Upper lobe of left lung (tissue), 6 donors: ENCODE measurements around the gene TEFM. TPM values are rescaled to one million over a fixed set of nuclear protein-coding genes. Genes with fewer than 3 reads are reported as not detected.

Experiments used
- ATAC-seq, 2 donors: fragments of 200-7000 bp; cut with Tn5 transposase; one replicate each; pipeline ENCODE4 v1.9.1; 2022; ENCODE audit warnings: mild to moderate bottlenecking in 2 of 2, moderate library complexity in 2 of 2; ENCODE audit not compliant: low FRiP score in 2 of 2
- DNase-seq, 2 donors: peaks; one replicate each; pipeline ENCODE4 v3.0.0-alpha.2; 2019 to 2020
- H3K27ac ChIP-seq, 4 donors: fragments of 200-600 bp; sonication (generic); one replicate each; pipeline ENCODE4 v1.5.1; 2016 to 2019
- H3K27me3 ChIP-seq, 4 donors: fragments of 200-600 bp; sonication (generic); one replicate each; pipeline ENCODE4 v1.5.1; 2017 to 2019
- H3K36me3 ChIP-seq, 4 donors: fragments of 200-600 bp; sonication (generic); one replicate each; pipeline ENCODE4 v1.5.1; 2016 to 2019
- H3K4me1 ChIP-seq, 4 donors: fragments of 200-600 bp; sonication (generic); one replicate each; pipeline ENCODE4 v1.5.1; 2018 to 2019
- H3K4me3 ChIP-seq, 4 donors: fragments of 200-600 bp; sonication (generic); one replicate each; pipeline ENCODE4 v1.5.1; 2017 to 2019; ENCODE audit warnings: mild to moderate bottlenecking in 2 of 4, moderate library complexity in 1 of 4
- H3K9me3 ChIP-seq, 4 donors: fragments of 200-600 bp; sonication (generic); one replicate each; pipeline ENCODE4 v1.5.1; 2018 to 2019
- EP300 ChIP-seq, 4 donors: sonication (generic); formaldehyde crosslinking; IDR thresholded peaks; one replicate each; pipeline ENCODE4 v1.5.1; 2017; ENCODE audit warnings: antibody characterized with exemption in 4 of 4, control low read depth in 2 of 4
- POLR2A ChIP-seq, 4 donors: fragments of 450-650 bp; IDR thresholded peaks; one replicate each; pipeline ENCODE4 v1.5.1; 2016 to 2017; ENCODE audit warnings: antibody characterized with exemption in 4 of 4, mild to moderate bottlenecking in 2 of 4
- POLR2AphosphoS5 ChIP-seq, 2 donors: sonication (generic); formaldehyde crosslinking; IDR thresholded peaks; one replicate each; pipeline ENCODE4 v1.5.1; 2017; ENCODE audit warnings: antibody characterized with exemption in 2 of 2
- WGBS, 2 donors: methylation state at CpG; one replicate each; pipeline ENCODE4 v1.1.5; 2017 to 2018; 5-methylcytosine and 5-hydroxymethylcytosine counted together
- total RNA-seq, 6 donors: library from RNA; depleted of rRNA in 4 of 6; stranded (reverse); fragments of >200 nt in 4 of 6; gene quantifications; one replicate each; pipeline versions ENCODE4 v1.1.0 to v1.2.1, GENCODE V29; 2016 to 2021
- TF ChIP-seq, protein P1 (sequence below), 6 experiments: fragments of 450-650 bp in 4 of 6; fragments of 200-600 bp in 2 of 6; sonication (generic) in 2 of 6; IDR thresholded peaks; one replicate each; pipeline ENCODE4 v1.5.1; 2016 to 2019; ENCODE audit warnings: antibody characterized with exemption in 6 of 6
- donor health status: DM: no; HTN: no; CAD: no; lungs with moderate emphysema.
- donor health status: DM: no; HTN: yes; CAD: no; lungs with severe emphysema.

TEFM gene, protein sequence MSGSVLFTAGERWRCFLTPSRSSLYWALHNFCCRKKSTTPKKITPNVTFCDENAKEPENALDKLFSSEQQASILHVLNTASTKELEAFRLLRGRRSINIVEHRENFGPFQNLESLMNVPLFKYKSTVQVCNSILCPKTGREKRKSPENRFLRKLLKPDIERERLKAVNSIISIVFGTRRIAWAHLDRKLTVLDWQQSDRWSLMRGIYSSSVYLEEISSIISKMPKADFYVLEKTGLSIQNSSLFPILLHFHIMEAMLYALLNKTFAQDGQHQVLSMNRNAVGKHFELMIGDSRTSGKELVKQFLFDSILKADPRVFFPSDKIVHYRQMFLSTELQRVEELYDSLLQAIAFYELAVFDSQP
- 10 to 100 TPM in 3 of 6 donors, 1 to 10 TPM in 3; 3.4 to 77.5 (median 9.2) TPM for total RNA-seq

DNA sequence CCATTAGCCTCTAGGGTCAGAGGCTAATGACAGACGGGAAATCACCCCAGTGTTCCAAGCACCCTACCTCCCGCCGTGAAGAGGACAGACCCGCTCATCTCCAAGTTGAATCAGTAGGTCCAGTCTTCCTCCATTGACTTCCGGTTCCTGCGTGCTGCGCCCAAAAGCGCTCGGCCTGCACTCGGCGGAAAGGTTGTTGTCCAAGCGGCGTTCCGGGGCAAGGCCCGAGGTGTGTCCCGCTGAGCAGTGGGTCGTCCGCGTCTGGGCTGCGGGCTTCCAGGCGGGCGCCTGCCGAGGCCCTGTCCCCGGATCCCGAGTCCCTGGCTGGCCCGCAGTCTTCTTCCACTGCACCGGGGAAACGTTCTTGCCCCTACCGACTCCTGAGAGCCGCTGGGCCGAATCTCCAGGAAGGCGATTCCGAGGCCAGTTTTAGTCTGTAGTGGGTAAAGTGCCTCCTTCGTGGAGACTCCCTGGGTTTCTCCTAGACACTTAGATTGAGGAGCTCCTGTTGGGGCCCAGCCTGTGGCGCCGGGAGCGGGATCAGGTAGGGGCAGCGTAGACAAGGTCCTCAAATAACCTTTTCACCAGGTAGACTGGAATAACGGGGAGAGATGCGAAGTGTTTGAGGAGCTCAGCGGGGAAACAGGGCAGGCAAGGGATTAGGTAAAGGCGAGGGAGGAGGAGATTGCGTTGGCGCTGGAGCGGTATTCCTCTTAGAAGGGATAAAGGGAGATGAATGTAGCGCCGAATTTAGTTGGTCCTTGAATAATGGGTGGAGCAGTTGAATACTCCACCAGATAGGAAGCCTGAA is at the start of gene TEFM:
Gene TEFM (minus strand): TSS at position 138 of the 811 bp plus-strand sequence. CDS start 40 bp downstream, at position 98.
- Histone ChIP-seq H3K9me3 (no peaks in the 10 kb centered on the region), H3K4me3 (peak within 1 kb of the TSS; percentile 63 to 89 (median 76)), H3K36me3 (peaks cover 0 to 16% (median under 1%) of the 10 kb centered on the region in 4 donors), H3K4me1 (peaks cover 11 to 25% (median 21%) of the 10 kb centered on the region in 4 donors), H3K27me3 (no peaks in the 10 kb centered on the region), H3K27ac (peak within 1 kb of the TSS; percentile 91 to 95 (median 94))
- 1 to 2% methylated on average over 23 to 37 of the region's 47 CpGs for WGBS, 2 donors
- TF ChIP-seq EP300 (IDR thresholded peaks at IDR 0.05) (no peak), POLR2AphosphoS5 (IDR thresholded peaks at IDR 0.05) (peak; percentile 84 to 87), POLR2A (IDR thresholded peaks at IDR 0.05) (peak in 2 of 4 donors; percentile 73 to 84)
- TF ChIP-seq, protein P1, sequence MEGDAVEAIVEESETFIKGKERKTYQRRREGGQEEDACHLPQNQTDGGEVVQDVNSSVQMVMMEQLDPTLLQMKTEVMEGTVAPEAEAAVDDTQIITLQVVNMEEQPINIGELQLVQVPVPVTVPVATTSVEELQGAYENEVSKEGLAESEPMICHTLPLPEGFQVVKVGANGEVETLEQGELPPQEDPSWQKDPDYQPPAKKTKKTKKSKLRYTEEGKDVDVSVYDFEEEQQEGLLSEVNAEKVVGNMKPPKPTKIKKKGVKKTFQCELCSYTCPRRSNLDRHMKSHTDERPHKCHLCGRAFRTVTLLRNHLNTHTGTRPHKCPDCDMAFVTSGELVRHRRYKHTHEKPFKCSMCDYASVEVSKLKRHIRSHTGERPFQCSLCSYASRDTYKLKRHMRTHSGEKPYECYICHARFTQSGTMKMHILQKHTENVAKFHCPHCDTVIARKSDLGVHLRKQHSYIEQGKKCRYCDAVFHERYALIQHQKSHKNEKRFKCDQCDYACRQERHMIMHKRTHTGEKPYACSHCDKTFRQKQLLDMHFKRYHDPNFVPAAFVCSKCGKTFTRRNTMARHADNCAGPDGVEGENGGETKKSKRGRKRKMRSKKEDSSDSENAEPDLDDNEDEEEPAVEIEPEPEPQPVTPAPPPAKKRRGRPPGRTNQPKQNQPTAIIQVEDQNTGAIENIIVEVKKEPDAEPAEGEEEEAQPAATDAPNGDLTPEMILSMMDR (IDR thresholded peaks at IDR 0.05), result peak in 2 of 6 experiments; percentile 11 to 25
- ATAC-seq (peak; percentile 98 to 99), DNase-seq (peak; percentile 92 to 94)

DNA sequence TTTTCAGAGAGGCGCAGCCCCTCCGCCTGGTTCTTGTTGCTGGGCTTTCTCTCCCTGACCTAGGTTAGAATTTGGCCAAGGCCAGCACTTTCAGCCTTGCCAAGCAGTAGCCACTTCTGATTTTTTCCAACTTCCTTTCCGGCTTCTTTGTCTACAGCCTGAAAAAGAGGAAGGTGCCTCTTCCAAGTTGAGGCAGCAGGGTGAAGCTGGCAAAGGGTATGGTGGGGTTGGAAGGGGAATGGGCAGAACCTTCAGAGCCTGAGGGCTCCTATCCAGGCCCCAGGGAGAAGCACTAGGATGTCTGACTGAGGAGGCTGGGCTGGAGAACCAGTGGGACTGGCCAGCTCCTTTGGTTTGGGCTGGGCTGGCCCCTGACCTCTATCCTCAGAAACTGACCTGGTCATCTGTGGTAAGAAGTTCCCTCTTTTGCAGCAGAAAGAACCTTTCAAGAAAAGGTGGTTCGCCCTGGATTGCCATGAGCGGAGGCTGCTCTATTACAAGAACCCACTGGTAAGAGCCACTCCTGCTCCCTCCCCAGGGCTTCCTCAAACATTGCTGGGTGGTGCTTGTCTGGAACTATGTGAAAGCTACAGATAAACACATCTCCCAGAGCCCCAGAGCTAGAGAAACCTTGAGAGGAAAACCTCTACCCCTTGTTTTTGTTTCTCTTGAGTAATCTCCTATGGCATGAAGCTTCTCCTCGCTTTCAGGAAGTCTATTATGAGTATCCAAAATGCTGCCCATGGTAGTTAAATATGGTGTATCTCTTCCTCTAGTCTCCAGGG is 48.2 kb upstream of the TEFM start:
- H3K9me3 ChIP-seq, result no peaks in the 10 kb centered on the region
- no peaks in the 10 kb centered on the region for H3K36me3 ChIP-seq
- H3K4me1 ChIP-seq, result peaks cover 25 to 40% (median 35%) of the 10 kb centered on the region in 4 donors
- DNase-seq (peak in 1 of 2 donors; percentile 36), ATAC-seq (peak in 1 of 2 donors; percentile 44)
- no peaks in the 10 kb centered on the region for H3K27me3 ChIP-seq
- H3K4me3 ChIP-seq, result no peak overlapping the region
- WGBS, 2 donors, result 72 to 77% methylated on average over 6 of the region's 6 CpGs
- TF ChIP-seq EP300 (IDR thresholded peaks at IDR 0.05) (no peak), POLR2A (IDR thresholded peaks at IDR 0.05) (peak in 1 of 4 donors; percentile 37)
- TF ChIP-seq, protein P1 (IDR thresholded peaks at IDR 0.05), result no peak
- peak overlapping the region; percentile 13 to 74 (median 66) for H3K27ac ChIP-seq

DNA sequence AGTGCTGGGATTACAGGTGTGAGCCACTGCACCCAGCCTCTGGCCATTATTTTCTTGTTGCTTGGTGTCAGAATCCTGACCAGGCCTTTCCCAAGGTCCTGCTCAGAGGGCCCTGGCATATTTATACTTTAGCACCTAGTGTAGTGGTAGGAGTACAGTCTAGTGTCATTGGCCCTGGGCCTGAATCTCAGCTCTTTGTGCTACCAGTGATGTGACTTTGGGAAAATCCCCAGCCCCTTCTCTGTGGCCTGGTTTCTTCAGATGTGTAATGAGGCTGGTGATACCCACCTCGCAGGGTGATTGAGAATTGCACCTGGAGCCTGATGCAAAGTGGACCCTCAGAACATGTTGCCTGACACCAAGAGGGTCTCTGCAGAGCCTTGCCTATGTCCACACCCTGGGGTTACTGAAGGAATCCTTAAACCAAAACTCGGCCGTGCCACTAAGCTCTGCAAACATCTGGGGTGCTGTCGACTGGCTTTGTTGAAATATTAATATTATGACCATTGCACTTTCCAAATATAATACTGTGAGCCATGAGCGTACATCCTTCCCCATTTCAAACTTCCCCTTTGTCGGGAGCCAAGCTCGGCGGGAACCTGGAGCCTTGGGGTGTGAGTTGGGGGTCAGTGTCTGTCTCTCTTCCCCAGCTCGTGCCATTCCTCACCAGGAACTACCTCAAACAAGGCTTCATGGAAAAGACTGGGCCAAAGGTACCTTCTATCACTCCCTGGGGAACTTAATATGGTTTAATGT is 46.8 kb upstream of the TEFM start:
- Histone ChIP-seq H3K4me1 (peaks cover 21 to 37% (median 29%) of the 10 kb centered on the region in 4 donors), H3K27me3 (no peaks in the 10 kb centered on the region), H3K36me3 (no peaks in the 10 kb centered on the region), H3K27ac (peak overlapping the region; percentile 45 to 74 (median 72)), H3K9me3 (no peaks in the 10 kb centered on the region), H3K4me3 (no peak overlapping the region)
- 61 to 64% methylated on average over 9 of the region's 9 CpGs for WGBS, 2 donors
- ATAC-seq (peak; percentile 20 to 69), DNase-seq (no peak)
- TF ChIP-seq POLR2A (IDR thresholded peaks at IDR 0.05), result peak in 1 of 4 donors; percentile 23
- no peak for TF ChIP-seq POLR2AphosphoS5 (IDR thresholded peaks at IDR 0.05)

DNA sequence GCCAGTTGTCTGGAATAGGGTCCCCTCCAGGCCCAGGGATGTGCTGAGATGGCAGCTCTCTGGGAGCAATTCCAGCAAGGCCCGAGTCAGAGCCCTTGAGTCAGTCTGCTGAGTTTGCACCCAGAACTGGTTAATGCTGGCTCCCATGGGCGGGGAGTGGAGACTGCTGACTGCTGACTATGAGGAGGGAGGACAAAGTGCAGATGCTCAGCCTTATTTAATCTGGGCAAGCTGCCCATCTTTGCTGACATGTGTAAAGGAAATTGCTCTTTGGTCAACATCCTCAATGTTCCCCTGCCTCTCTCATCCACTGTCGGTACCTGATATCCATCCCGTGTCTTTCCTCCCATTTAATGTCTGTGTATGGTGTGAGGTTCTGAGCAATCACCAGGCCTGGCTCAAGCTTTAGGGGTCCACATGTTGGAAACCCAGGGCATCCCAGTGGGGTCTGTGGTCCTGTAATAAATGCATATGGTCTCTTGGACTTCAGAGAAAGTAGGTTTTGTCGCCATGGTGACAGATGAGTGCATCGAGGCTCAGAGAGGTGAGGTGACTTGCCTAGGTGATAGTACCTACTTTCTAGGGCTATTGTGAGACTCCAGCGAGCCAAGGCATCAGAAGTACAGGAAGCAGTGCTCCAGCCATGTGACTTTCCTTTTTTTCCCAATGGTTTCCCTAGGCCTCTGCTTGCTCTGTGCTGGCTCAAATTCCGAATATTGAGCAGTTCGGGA is 44.8 kb upstream of the TEFM start:
- no peaks in the 10 kb centered on the region for H3K27me3 ChIP-seq
- 60 to 63% methylated on average over 7 to 9 of the region's 9 CpGs for WGBS, 2 donors
- peak overlapping the region in 3 of 4 donors; percentile 30 to 66 (median 56) for H3K27ac ChIP-seq
- H3K36me3 ChIP-seq, result no peaks in the 10 kb centered on the region
- TF ChIP-seq EP300 (IDR thresholded peaks at IDR 0.05), result no peak
- peak in 1 of 4 donors; percentile 45 for TF ChIP-seq POLR2A (IDR thresholded peaks at IDR 0.05)
- TF ChIP-seq, protein P1 (IDR thresholded peaks at IDR 0.05), result no peak
- peak in 1 of 2 donors; percentile 43 for TF ChIP-seq POLR2AphosphoS5 (IDR thresholded peaks at IDR 0.05)
- peak in 1 of 2 donors; percentile 74 for DNase-seq
- H3K9me3 ChIP-seq, result no peaks in the 10 kb centered on the region
- peak; percentile 49 to 82 for ATAC-seq
- no peak overlapping the region for H3K4me3 ChIP-seq
- H3K4me1 ChIP-seq, result peaks cover 12 to 26% (median 19%) of the 10 kb centered on the region in 4 donors
